GM12865 (cell line): ENCODE measurements around the gene GCAT.

ENCODE experiments used
- DNase-seq: peaks from one replicate; pipeline ENCODE4 v3.0.0; 2010; ENCODE audit warnings: low read depth
- H3K4me3 ChIP-seq: 2 replicates; pipeline ENCODE4 v1.5.1; 2011; ENCODE audit warnings: mild to moderate bottlenecking, low read depth, low read length, control low read depth
- CTCF ChIP-seq: IDR thresholded peaks from 2 replicates; pipeline ENCODE4 v1.5.1; 2011; ENCODE audit warnings: low read length, control low read depth, low read depth, inconsistent platforms; ENCODE audit not compliant: insufficient read depth; ENCODE audit errors: missing control alignments

Gene GCAT

DNA sequence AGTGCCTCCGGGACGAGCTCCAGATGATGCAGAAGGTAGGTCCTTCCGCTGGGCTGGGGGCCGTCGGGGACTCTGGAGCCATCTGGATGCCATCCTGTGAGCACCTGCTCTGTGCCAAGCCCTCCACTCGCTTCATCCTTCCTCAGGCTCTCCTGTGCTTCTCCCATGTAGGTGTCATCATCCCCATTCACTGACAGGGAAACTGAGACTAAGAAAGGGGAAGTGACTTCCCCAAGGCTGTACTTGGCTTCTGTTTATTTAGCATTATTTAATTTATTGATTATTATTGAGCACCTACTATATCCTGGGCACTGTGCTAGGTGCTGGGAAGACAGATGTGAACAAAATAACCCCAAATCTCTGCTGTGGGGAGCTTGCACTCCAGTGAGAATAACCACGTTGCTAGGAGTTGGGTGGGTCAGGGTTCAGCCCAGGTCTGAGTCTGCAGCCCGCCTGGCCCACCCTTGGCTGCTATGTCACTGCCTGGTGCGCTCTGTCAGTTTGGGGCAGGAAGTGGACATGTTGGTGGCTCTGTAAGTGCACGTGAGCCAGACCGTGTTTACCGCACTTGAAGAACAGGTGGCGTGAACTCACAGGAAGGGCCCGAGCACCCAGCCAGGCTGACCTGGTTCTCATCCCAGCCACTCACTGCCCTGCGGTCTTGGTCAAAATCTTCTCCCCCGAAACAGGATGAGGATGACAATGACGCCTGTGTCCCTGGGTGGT lies 35.9 kb upstream of the GCAT start:
- TF ChIP-seq CTCF, result no peak
- DNase-seq, result no peak
- no peak overlapping the region for H3K4me3 ChIP-seq

DNA sequence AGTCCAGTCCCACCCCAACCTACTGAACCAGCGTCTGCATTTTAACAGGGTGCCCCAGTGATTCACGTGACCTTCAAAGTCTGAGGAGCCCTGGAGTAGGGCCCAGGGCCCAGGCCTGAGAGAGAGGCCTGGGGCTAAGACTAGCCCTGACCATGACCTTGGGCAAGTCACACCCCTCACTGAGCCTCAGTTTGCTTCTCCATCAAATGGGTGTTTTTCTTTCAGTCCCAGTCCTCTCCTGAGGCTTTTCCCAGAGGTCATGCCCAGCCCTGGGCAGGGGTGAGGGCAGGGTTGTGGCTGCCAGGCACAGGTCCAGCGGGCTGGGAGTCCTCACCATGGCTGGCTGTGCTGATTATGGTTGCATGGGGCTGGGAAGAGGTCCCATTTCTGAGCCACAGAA lies 33.0 kb upstream of the GCAT start:
- no peak for TF ChIP-seq CTCF
- no peak overlapping the region for H3K4me3 ChIP-seq
- no peak for DNase-seq

DNA sequence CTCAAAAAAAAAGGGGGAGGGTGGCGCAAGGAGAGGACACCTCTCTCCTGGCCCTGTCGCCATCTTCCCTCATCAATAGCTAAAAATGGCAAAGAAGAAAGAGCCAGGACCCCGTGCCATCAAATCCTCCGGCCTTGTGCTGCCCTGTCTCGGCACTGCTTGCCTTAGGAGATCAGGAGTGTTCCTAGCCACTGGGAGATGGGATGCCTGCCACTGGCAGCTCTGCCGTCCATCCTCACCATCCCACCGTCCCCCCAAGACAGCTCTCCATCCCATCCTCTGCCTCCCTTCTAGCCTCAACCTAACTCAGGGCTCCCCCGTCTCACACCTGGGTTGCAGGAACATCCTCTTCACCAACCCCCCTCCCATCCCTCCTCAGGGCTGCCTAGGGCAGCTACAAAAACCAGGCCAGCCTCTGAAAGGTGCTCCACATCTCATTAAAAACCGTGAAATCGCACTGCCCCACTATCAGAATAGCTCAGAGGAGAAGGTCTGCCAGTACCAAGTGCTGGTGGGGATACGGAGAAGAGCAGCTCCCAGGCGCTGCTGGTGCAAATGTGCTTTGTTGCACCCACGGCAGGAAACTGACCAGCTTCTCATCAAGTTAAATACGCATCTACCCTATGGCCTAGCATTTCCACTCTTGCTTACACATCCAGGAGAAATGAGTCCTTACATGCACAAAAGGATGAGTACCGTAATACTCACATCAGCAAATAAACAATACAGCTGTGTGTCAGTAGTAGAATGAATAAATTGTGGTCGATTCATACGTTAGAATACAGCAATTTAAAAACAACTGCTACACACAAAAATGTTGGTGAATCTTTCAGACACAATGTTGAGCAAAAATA lies 31.7 kb upstream of the GCAT start:
- DNase-seq, result no peak
- H3K4me3 ChIP-seq, result no peak overlapping the region
- no peak for TF ChIP-seq CTCF

- no peak for DNase-seq
- no peak overlapping the region for H3K4me3 ChIP-seq
- TF ChIP-seq CTCF, result no peak
Observed at GRCh38 chr22:37776639-37777005, 31.1 kb upstream of the GCAT start.

DNA sequence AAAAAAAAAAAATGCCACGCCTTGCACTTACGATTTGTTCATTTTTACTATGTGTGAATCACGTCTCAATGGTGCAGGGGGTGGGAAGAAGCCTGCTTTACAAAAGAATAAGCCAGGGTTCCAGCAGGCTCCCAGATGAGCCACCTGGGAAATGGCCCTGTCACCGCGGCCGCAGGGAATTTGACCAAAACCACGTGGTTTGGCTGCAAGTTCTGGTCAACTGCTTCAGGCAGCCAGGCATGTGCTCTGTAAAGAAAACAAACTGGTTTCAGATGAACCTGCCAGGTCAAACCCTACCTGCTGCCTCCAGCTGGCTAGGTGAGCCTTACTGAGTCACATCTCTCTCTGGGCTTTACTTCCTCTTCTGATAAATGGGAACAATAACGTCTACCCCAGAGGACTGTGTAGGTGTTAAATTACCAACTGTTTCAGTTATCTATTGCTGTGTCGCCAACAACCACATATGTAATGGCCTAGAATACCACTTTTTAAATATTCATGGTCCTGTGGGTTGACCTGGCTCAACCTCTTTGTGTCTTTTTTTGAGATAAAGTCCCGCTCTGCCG lies 30.5 kb upstream of the GCAT start:
- no peak overlapping the region for H3K4me3 ChIP-seq
- TF ChIP-seq CTCF, result no peak
- DNase-seq, result peak; percentile 73

- H3K4me3 ChIP-seq, result no peak overlapping the region
- TF ChIP-seq CTCF, result no peak
- no peak for DNase-seq
Observed at GRCh38 chr22:37778370-37779009, 29.2 kb upstream of the GCAT start.
